PFSK-1 (cell line): Measurements from ENCODE around the gene PPEF2.

Experiments
- FOXP2 ChIP-seq: optimal IDR thresholded peaks from 2 replicates; pipeline ENCODE3; 2011; ENCODE audit warnings: borderline replicate concordance, control low read depth, inconsistent platforms; ENCODE audit not compliant: insufficient read depth; ENCODE audit errors: extremely low read length, extremely low read depth
- POLR2AphosphoS5 ChIP-seq: IDR thresholded peaks from 2 replicates; pipeline ENCODE4 v1.6.1; 2012; ENCODE audit warnings: low read depth, mild to moderate bottlenecking, control low read depth, low read length, moderate library complexity
- TAF1 ChIP-seq: IDR thresholded peaks from 2 replicates; pipeline ENCODE4 v1.6.1; 2012; ENCODE audit warnings: low read length, control low read depth, borderline replicate concordance; ENCODE audit not compliant: insufficient read depth
- TF ChIP-seq, protein P1 (sequence below), 2 experiments: IDR thresholded peaks; 2 replicates each; pipeline versions ENCODE4 v1.6.1 to v1.8.0; 2011 to 2012; ENCODE audit warnings: low read depth in 2 of 2, low read length in 2 of 2, control low read depth in 1 of 2, inconsistent platforms in 1 of 2, mild to moderate bottlenecking in 1 of 2, moderate library complexity in 1 of 2; ENCODE audit not compliant: insufficient read depth in 1 of 2

DNA sequence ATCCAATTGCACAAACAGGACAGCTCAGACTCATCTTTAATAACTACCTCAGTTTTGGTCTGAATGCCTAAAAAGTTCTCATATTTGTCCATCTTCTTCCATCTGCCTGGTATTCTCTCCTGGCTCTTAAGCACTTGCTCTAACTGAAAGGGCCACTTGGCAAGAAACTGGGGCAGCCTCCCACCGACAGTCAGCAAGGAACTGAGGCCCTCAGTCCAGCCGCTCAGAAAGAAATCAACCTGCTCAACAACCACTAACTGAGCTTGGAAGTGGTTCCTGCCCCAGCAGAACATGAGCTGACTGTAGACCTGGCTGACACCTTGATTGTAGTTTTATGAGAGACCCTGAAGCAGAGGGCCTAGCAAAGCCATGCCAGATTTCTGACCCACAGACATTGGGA, 84.4 kb downstream of the PPEF2 start:
- TF ChIP-seq TAF1 (no peak), POLR2AphosphoS5 (no peak), FOXP2 (no peak)
- TF ChIP-seq, protein P1, sequence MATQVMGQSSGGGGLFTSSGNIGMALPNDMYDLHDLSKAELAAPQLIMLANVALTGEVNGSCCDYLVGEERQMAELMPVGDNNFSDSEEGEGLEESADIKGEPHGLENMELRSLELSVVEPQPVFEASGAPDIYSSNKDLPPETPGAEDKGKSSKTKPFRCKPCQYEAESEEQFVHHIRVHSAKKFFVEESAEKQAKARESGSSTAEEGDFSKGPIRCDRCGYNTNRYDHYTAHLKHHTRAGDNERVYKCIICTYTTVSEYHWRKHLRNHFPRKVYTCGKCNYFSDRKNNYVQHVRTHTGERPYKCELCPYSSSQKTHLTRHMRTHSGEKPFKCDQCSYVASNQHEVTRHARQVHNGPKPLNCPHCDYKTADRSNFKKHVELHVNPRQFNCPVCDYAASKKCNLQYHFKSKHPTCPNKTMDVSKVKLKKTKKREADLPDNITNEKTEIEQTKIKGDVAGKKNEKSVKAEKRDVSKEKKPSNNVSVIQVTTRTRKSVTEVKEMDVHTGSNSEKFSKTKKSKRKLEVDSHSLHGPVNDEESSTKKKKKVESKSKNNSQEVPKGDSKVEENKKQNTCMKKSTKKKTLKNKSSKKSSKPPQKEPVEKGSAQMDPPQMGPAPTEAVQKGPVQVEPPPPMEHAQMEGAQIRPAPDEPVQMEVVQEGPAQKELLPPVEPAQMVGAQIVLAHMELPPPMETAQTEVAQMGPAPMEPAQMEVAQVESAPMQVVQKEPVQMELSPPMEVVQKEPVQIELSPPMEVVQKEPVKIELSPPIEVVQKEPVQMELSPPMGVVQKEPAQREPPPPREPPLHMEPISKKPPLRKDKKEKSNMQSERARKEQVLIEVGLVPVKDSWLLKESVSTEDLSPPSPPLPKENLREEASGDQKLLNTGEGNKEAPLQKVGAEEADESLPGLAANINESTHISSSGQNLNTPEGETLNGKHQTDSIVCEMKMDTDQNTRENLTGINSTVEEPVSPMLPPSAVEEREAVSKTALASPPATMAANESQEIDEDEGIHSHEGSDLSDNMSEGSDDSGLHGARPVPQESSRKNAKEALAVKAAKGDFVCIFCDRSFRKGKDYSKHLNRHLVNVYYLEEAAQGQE (IDR thresholded peaks at IDR 0.05; ENCODE audit: insufficient read depth in 1 of 2, low read depth in 2 of 2, low read length in 2 of 2): no peak
